Glutamatergic neuron (in vitro differentiated cells): ENCODE results near the gene PRF1. TPM values are rescaled to one million over a fixed set of nuclear protein-coding genes. Genes with fewer than 3 reads are reported as not detected.

Experiments
- DNase-seq: peaks from one replicate; pipeline ENCODE4 v3.0.0; 2022
- H3K27ac Mint-ChIP-seq: one replicate; pipeline ENCODE4 v1.8.0; 2020; ENCODE audit warnings: mild to moderate bottlenecking, mixed read lengths, inconsistent platforms; ENCODE audit not compliant: unreplicated experiment
- H3K27me3 Mint-ChIP-seq: one replicate; pipeline ENCODE4 v1.8.0; 2020; ENCODE audit warnings: mild to moderate bottlenecking, moderate library complexity, mixed read lengths, inconsistent platforms; ENCODE audit not compliant: unreplicated experiment
- H3K36me3 Mint-ChIP-seq: one replicate; pipeline ENCODE4 v1.8.0; 2020; ENCODE audit warnings: mild to moderate bottlenecking, mixed read lengths, inconsistent platforms; ENCODE audit not compliant: unreplicated experiment
- H3K4me1 Mint-ChIP-seq: one replicate; pipeline ENCODE4 v1.8.0; 2020; ENCODE audit warnings: mild to moderate bottlenecking, low read depth, mixed read lengths, inconsistent platforms; ENCODE audit not compliant: unreplicated experiment
- H3K4me3 Mint-ChIP-seq: one replicate; pipeline ENCODE4 v1.8.0; 2020; ENCODE audit warnings: mild to moderate bottlenecking, mixed read lengths, inconsistent platforms; ENCODE audit not compliant: unreplicated experiment
- H3K9me3 Mint-ChIP-seq: one replicate; pipeline ENCODE4 v1.8.0; 2020; ENCODE audit warnings: mild to moderate bottlenecking, moderate library complexity, mixed read lengths, inconsistent platforms; ENCODE audit not compliant: unreplicated experiment
- CTCF ChIP-seq: fragments of 200-600 bp; sonication (generic); IDR thresholded peaks from one replicate; pipeline ENCODE4 v1.5.0; 2021; ENCODE audit not compliant: partially characterized antibody, unreplicated experiment
- total RNA-seq: library from RNA; stranded (reverse); fragmentation: NEBNext Ultra II Directional; extraction: Animal tissue kit (Norgen Biotek cat#: 25700); gene quantifications from one replicate; pipeline ENCODE4 v1.2.1, GENCODE V29; 2021; ENCODE audit not compliant: unreplicated experiment

PRF1 gene
- total RNA-seq, 1 donor from 2014 or later, result 2.6 TPM

DNA sequence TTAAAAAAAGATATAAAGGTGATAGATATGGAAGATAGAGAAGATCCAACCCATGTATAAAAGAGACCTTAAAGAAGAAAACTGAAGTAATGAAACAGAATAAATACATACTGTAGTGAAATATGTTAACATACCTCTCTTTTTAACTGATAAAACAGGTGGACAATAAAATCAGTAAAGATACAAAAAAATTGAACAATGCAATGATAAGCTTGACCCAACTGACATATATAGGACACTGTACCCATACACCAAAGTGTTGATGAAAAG lies 17.4 kb upstream of the PRF1 start:
- Mint-ChIP-seq H3K27ac (no peak overlapping the region), H3K4me1 (peaks cover 3% of the 10 kb centered on the region), H3K27me3 (peaks cover 1% of the 10 kb centered on the region), H3K4me3 (no peak overlapping the region), H3K9me3 (peaks cover 5% of the 10 kb centered on the region), H3K36me3 (peaks cover 13% of the 10 kb centered on the region)
- DNase-seq, result no peak
- TF ChIP-seq CTCF, result no peak

GRCh38 chr10:70619271-70620019 lies 16.9 kb upstream of the PRF1 start:
- H3K27ac Mint-ChIP-seq, result no peak overlapping the region
- H3K27me3 Mint-ChIP-seq, result peaks cover 1% of the 10 kb centered on the region
- H3K36me3 Mint-ChIP-seq, result peaks cover 13% of the 10 kb centered on the region
- peaks cover 5% of the 10 kb centered on the region for H3K9me3 Mint-ChIP-seq
- peaks cover 3% of the 10 kb centered on the region for H3K4me1 Mint-ChIP-seq
- peak; percentile 16 for TF ChIP-seq CTCF
- DNase-seq, result no peak
- H3K4me3 Mint-ChIP-seq, result no peak overlapping the region

DNA sequence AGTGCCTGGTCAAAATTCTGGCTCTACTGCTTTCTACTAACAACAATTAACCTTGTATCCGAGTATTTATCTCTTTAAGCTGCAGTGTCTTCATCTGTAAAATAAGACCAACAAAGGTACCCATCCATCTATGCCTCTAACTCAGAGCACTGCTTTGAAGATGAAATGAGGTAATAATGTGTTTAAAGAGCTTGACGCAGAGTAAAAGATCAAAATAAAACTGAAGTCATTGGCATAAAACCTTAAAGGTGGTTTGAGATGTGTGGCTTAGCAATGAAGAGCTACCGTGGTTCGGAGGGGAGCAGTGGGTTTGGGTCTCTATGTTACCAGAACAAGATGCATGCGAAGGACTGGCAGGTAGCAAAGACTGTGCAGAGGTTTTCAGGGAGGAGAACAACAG lies 16.1 kb upstream of the PRF1 start:
- Mint-ChIP-seq H3K9me3 (peaks cover 2% of the 10 kb centered on the region), H3K4me1 (no peaks in the 10 kb centered on the region), H3K4me3 (no peak overlapping the region), H3K36me3 (peaks cover 13% of the 10 kb centered on the region), H3K27ac (no peak overlapping the region), H3K27me3 (peaks cover 1% of the 10 kb centered on the region)
- DNase-seq, result no peak
- no peak for TF ChIP-seq CTCF

GRCh38 chr10:70617798-70618568 lies 15.4 kb upstream of the PRF1 start:
- Mint-ChIP-seq H3K9me3 (peaks cover 2% of the 10 kb centered on the region), H3K27ac (no peak overlapping the region), H3K27me3 (peaks cover 1% of the 10 kb centered on the region), H3K4me1 (no peaks in the 10 kb centered on the region), H3K36me3 (peaks cover 13% of the 10 kb centered on the region), H3K4me3 (no peak overlapping the region)
- no peak for TF ChIP-seq CTCF
- no peak for DNase-seq

GRCh38 chr10:70616761-70617160 lies 14.2 kb upstream of the PRF1 start:
- Mint-ChIP-seq H3K36me3 (peaks cover 13% of the 10 kb centered on the region), H3K27ac (no peak overlapping the region), H3K4me1 (no peaks in the 10 kb centered on the region), H3K9me3 (peaks cover 2% of the 10 kb centered on the region), H3K4me3 (no peak overlapping the region), H3K27me3 (peaks cover 1% of the 10 kb centered on the region)
- no peak for DNase-seq
- TF ChIP-seq CTCF, result no peak
